GM12891 (cell line): ENCODE data around the gene APOL4.
A peak's percentile ranks its signal among the peaks of the same experiment; 100 is the strongest.
"Not testable (repeated sequence)": the region's sequence is repeated elsewhere in the genome, so short reads cannot be mapped to it uniquely, and the experiment has no call there.

Source experiments
- DNase-seq: peaks from one replicate; pipeline ENCODE4 v3.0.0; 2011; ENCODE audit warnings: low spot score; ENCODE audit not compliant: insufficient read length
- FAIRE-seq: peaks from 2 replicates; lab custom pipeline; 2011; peaks lifted over from hg19 to GRCh38; lab: Jason Lieb, UNC
- PAX5 ChIP-seq: IDR thresholded peaks from 2 replicates; pipeline ENCODE4 v1.6.1; 2011; ENCODE audit warnings: low read length, moderate library complexity, mild to moderate bottlenecking; ENCODE audit not compliant: insufficient read depth, severe bottlenecking
- POLR2A ChIP-seq: IDR thresholded peaks from 2 replicates; pipeline ENCODE4 v1.6.1; 2011; ENCODE audit warnings: low read depth, low read length, control low read depth
- POLR2AphosphoS5 ChIP-seq: IDR thresholded peaks from 2 replicates; pipeline ENCODE4 v1.6.1; 2011; ENCODE audit warnings: low read depth, low read length, control low read depth
- POU2F2 ChIP-seq: IDR thresholded peaks from 2 replicates; pipeline ENCODE4 v1.6.1; 2011; ENCODE audit warnings: low read depth, mild to moderate bottlenecking, control low read depth, low read length, moderate library complexity
- SPI1 ChIP-seq: IDR thresholded peaks from 2 replicates; pipeline ENCODE4 v1.6.1; 2011; ENCODE audit warnings: low read depth, low read length, control low read depth
- TAF1 ChIP-seq: IDR thresholded peaks from 2 replicates; pipeline ENCODE4 v1.6.1; 2011; ENCODE audit warnings: low read depth, low read length, control low read depth

The APOL4 gene

DNA sequence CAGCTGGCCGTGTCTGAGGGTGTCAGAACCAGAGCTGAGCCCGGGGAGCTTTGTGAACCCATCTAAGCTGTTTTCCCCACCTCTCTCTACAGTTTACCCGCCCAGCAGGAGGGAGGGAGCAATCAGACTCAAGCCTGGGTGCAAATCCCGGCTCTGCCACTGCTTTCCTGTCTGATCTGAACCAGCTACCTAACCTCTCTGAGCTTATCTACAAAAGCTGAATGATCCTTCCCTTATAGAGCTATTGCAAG, 37.5 kb upstream of the APOL4 start:
- no peak for FAIRE-seq
- no peak for DNase-seq
- TF ChIP-seq POU2F2 (no peak), TAF1 (no peak), SPI1 (no peak), PAX5 (no peak), POLR2A (no peak), POLR2AphosphoS5 (no peak)

DNA sequence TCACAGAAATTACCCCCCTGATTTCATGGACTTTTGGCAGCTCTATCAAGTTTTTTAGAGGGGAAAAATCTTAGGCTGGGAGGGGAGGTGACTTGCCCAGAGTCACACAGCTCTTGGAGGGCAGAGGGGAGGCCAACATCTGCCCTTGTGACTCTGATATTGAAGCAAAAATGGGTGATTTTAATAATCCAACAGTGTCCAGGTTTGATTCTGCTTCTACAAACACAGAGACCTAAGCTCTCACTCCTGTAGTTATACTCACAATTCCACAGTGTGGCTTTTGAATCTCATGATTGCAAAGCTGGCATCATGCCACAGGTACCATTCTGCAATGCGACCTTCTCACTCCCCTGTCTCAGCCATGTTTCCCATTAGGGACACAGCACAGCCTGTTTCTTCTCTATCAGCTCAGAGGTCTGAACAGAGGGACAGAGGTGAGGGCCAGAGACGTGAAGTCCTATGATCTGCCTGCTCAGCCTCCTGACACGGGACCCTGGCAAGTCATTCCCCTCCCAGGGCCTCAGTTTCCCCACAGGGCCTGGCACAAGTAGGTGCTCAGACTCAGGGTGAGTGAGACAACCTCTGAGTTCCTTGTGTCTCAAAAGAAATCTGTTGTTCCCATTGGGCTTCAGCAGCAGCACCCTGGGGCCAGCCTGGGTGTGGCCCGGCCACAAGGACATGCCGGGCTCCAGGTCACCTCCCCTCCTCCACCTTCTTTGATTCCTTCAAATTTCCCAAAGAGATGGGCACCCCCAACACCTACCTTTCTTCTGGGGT, 37.0 kb upstream of the APOL4 start:
- FAIRE-seq = no peak

DNA sequence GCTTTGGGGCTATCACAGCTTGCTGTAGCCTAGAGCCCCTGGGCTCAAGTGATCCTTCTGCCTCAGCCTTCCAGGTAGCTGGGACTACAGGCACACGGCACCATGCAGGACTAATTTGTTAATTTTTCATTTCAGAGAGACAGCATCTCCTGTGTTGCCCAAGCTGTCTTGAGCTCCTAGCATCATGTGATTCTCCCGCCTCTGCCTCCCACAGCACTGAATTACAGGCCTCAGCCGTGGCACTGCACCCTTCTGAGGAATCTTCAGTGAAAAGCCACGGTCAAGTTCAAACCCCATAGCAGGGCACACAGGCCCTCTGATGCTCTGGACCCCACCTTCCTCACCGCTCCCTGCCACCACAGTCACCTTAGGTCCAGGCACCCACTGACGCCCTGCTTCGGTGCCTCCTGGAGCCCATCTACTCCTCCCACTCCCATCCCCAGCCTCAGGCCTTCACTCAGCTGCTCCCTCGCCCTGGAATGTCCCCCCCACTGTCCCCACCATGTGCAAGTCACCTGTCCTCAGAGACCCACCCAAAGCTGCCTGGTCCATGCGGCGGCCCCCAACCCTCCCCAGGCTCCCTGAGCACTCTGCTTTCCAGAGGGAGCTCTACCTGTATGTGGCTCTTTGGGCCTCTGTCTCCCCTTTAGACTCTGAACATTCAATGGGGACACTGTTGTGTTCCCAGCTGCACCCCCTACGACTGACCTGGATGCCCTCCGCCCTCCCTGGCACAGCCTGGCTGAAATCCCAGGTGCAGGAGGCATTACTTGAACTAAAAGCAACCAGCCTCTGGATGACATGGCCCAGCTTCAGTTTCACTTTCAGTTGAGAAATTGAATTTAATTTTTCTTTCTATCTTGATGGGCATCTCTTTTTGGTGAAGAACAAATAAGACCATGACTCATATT, 36.1 kb upstream of the APOL4 start:
- TF ChIP-seq POU2F2 (no peak), POLR2A (no peak), SPI1 (no peak)
- peak; percentile 65 for FAIRE-seq
- DNase-seq = no peak

More for the DNA sequence above, 37.0 kb upstream of the APOL4 start:
- no peak for DNase-seq
- TF ChIP-seq SPI1 (no peak), POLR2A (no peak), PAX5 (no peak), POLR2AphosphoS5 (no peak), POU2F2 (no peak), TAF1 (no peak)

DNA sequence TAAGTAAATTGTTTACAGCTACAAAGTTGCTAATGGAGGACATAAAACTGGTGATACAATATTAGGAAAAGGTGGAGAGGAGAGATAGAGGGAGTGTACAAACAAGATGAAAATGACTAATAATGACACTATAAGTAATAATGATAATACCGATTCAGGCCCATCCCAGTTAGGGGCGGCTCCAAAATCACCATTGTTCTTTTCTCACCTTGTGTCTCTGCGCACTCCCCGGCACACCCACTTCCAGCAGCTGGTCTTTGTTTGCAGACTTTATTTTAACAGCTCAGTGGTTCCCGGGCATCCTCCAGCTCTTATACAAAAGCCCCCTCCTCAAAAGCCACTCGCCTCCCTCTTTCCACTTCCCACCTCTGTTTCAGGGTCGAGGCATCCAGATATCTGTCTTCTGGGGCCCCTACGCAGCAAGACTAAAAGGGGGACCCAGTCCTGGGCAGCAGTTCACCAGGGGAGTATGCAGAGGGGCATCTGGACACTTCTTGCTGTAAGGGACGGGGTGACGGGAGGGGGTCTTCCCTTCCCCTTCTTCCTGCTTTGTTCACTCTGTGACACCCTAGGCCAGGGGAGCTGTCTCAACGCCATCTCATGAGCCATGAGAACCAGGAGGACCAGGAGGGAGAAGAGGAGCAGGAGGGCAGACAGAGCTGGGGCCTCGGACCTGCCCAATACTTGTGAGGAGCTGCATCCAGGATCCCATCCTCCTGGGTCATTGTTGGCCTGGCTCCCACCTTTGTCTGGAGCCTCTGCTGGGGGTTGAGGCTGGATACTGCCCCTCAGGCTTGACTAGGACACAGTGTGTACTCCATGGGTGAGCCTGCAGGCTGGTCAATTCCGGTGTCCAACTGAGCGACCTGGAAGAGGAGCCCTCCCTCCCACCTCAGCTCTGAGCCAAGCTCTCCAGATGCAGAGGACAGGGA, 35.0 kb upstream of the APOL4 start:
- TF ChIP-seq PAX5 = no peak
- TF ChIP-seq POU2F2 = no peak
- TF ChIP-seq TAF1 = no peak
- TF ChIP-seq SPI1 = no peak
- TF ChIP-seq POLR2A = no peak
- TF ChIP-seq POLR2AphosphoS5 = no peak
- no peak for DNase-seq
- no peak for FAIRE-seq

DNA sequence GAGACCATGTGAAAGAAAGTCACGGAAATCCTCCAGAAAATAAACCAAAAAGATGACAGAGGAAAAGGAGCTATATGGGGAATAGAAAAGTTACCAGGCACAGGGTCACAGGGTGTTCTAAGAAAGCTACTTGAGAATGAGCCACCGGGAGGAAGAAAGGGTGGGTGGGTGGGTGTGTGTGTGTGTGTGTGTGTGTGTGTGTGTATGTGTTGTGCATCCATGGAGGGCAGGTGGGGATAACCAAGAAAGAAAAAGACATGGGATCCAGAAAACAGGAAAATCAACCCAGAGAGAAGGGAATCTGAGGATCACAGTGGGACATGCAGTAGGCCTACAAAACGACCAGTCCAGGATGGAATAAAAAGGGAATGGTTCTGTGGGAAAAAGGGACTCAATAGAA, 34.0 kb upstream of the APOL4 start:
- TF ChIP-seq POU2F2 (no peak), TAF1 (no peak), SPI1 (no peak), POLR2A (no peak), POLR2AphosphoS5 (no peak), PAX5 (no peak)
- DNase-seq = no peak
- no peak for FAIRE-seq

DNA sequence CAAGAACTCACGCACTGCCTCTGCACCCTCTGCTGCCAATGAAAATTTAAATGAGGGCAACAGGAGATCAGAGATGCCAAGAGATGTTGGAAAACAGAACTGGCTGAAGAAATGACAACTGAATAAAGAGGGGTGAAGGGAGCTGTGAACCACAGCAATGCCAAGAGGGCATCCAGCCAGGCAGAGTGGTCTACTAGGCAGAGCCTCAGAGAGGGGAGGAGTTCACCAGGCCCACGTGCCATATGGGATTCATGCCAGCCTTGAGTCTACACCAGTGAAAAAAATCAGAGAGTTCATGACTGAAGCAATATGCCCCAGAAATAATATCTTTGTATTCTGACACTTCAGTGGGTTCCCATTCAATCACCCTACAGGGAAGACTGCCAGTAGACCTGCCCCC, 33.3 kb upstream of the APOL4 start:
- DNase-seq = no peak
- TF ChIP-seq POLR2A (no peak), PAX5 (no peak), SPI1 (no peak), POU2F2 (no peak), POLR2AphosphoS5 (no peak)
- peak; percentile 9 for FAIRE-seq

DNA sequence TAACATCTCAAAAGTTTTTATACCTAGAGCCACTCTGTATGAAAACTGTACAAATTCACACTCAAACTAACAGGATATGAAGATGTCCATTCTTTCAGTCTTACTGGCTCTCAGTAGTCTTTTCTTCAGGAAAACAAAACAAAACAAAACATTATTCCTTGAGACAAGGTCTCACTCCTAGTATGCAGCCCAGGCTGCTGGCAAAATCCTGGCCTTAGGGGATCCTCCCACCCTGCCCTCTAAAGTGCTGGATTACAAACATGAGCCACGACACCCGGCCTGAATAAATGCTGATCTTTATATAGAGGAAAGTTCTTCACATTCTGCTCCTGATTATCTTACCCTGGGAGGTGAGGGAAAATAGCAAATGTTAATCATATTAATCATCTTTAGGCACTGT, 32.6 kb upstream of the APOL4 start:
- no peak for DNase-seq
- no peak for FAIRE-seq
- no peak for TF ChIP-seq POLR2AphosphoS5
- TF ChIP-seq POU2F2 = no peak
- no peak for TF ChIP-seq TAF1
- no peak for TF ChIP-seq POLR2A
- no peak for TF ChIP-seq SPI1

DNA sequence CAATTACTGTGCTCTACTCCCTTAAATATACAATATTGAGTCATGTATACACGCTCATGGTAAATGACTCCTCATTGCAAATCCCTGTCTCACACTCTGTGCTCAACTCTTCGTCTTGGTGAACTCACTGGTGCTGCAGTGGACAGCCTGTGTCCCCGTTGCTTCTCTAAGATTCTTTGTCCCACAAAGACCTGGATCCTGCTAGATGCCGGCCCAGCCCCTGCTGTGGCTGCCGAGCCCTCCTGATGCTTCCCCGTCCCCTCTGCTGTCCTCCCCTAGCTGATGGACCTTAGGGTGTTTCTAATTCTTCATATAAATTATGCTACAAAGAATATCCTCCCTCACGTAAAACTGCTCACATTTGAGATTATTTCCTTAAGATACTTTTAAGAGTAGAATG, 32.2 kb upstream of the APOL4 start:
- DNase-seq = no peak
- FAIRE-seq = no peak
- no peak for TF ChIP-seq POLR2A
- TF ChIP-seq TAF1 = no peak
- TF ChIP-seq POLR2AphosphoS5 = no peak
- TF ChIP-seq PAX5 = no peak
- no peak for TF ChIP-seq SPI1
- TF ChIP-seq POU2F2 = no peak

DNA sequence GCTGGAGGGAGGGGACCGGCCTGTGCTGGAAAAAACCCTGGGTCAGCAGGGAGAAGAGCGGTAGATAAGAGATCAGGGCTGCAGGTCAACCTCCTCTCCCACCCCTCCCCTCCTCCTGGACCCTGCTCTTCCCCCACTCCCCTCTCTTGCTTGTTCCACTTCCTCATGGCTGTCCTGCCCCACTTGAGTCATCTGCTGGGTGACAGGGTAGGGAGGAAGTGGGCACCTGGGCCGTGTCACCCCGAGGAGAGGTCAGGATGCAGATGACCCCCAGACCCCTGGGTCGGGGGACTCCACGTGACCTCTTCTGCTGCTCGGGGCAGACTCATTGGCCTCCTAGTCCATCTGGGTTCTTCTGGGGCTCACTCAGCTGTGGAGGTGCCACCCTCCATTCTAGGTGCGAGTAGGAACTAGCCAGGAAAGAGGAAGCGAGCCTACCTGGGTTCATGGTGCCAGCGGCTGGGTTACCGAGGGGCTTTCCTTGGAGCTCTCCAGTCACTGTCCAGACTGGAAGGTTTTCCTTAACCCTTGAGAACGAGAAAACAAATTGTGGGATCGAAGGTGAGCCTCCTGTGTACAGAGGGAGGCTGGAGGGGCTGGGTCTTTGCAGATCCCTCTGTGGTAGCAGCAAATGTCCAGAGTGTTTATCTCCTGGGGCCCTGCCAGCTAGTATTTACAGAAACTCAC, 31.2 kb upstream of the APOL4 start:
- no peak for TF ChIP-seq POLR2A
- no peak for TF ChIP-seq POLR2AphosphoS5
- TF ChIP-seq TAF1 = no peak
- TF ChIP-seq POU2F2 = no peak
- no peak for TF ChIP-seq PAX5
- no peak for TF ChIP-seq SPI1
- FAIRE-seq (no peak), DNase-seq (no peak)

DNA sequence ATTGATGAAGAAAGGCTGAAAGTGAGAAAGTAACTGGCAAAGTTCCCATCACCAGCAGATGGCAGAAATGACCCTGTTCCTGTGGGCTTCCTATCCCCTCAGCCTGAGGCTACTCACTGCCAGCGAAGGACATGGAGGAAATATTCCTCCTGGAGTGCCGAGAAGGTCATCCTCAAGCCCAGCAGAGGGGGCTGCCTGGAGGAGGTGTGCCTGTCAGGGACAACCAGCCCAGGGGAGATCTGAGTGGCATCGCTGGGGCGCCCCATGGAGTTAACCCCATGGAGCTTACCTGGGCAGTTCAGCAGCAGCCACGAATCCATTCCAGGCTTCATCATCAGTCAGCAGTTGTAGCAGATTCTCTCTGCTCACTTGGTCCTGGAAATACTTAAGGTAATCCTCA, 29.4 kb upstream of the APOL4 start:
- not testable (repeated sequence) for DNase-seq
- FAIRE-seq = peak; percentile 83

DNA sequence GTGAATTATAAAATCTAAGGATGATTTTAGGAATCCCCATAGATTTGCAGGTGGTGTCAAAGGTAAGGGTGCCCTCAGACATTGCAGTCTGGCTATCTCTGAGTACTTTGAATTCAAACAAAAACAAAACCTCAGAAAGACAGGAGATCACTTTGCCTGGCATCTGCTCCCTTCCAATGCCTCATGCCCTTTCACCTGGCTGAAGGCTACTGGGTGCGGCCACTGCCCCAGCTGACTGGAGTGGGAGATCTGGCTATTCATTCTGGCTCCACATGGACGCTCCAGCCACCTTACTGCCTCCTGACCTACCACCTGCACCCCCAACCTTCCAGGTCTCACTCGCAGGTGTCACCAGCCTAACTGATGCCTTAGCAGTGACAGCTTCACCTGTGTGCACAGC, 28.0 kb upstream of the APOL4 start:
- DNase-seq, FAIRE-seq: not testable (repeated sequence)
